CD4-positive, alpha-beta T cell treated with Interleukin-17A for 1 hour (primary cell): Measurements from ENCODE around the gene PTAR1.
"Not testable (repeated sequence)": the region's sequence is repeated elsewhere in the genome, so short reads cannot be mapped to it uniquely, and the experiment has no call there.

ENCODE experiments used
- DNase-seq: peaks from one replicate; pipeline ENCODE4 v3.0.0-alpha.2; 2020

PTAR1 gene, protein sequence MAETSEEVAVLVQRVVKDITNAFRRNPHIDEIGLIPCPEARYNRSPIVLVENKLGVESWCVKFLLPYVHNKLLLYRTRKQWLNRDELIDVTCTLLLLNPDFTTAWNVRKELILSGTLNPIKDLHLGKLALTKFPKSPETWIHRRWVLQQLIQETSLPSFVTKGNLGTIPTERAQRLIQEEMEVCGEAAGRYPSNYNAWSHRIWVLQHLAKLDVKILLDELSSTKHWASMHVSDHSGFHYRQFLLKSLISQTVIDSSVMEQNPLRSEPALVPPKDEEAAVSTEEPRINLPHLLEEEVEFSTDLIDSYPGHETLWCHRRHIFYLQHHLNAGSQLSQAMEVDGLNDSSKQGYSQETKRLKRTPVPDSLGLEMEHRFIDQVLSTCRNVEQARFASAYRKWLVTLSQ

DNA sequence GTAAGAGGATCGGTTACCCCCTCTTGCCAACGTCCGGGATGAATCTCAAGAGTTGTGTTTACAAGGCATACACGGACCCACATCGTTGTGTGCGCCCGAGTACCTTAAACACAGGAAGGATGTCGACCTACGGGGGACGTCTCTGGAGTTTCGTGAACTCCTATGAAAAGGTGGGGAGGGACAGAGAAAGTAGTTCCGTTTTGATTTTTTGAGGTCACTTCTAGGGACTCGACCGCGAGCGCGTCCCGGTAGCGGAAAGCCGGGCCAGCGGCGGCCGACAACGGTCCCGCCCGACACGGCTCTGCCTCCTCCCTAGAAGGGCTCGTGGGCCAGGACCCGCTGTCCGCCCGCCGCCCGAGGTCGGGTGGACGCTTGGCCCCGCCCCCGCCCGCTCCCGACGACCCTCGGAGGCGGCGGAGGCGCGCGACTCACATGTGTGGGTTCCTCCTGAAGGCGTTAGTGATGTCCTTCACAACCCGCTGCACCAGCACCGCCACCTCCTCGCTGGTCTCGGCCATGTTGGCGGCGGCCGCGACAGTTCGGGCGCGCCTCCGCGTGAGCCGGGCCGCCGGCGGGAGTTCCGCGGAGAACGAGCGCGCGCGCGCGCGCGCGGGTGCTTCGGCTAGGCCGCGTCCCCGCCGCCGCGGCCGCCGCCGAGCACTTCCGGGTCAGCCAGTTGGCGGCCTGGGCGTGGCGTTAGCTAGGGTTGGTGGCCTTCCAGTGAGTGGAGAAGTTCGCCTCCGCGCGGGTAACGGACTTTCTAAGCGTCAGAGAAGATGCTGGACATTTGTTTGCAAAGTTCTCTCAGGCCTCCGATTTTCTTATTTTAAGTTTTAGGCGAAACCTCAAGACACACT is at the start of gene PTAR1:
PTAR1 (minus strand) TSS at position 591 of the 857 bp plus-strand sequence; CDS start at position 518, 73 bp downstream.
- peak; percentile 89 for DNase-seq

DNA sequence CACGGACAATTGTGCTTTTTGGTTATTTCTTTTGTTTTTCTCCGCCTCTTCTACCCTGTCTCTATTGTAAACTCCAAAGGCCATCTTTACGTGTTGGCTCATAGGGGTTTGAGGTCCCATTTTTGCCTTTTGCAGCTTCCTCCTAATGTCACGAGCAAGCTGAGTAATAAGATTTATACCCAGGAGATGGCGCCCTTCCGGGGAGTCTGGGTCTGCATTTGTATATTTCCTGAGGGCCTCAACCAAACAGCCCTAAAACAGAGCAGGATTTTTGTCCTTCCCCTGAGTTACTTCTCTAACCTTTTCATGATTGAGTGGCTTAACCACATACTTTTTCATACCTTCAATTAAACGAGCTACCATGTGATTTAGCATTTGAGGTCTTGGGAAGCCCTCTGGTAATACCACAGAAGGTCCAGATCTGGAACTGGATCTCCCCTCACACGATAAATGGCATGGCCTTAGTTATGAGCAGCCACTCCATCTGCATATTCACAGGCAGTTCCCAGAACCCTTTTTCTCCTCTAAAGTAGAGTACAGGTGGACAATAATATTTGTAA is 49.6 kb upstream of the PTAR1 start:
- peak; percentile 25 for DNase-seq

DNA sequence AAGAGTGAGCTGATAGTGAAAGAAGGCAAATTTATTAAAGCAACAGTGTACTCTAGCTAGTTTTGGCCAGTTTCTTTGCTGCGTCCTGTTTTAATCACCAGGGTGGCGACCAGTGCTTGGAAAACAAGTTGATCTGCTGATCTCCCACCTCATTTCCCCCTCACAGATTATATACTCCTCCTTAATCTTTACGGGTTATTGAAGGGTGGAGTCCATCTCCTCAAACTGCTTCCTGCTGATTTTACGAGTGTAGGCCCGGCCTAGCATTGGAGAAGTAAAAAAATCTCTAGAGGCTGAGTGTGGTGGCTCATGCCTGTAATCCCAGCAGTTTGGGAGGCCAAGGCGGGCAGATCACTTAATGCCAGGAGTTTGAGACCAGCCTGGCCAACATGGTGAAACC is 46.8 kb upstream of the PTAR1 start:
- no peak for DNase-seq

DNA sequence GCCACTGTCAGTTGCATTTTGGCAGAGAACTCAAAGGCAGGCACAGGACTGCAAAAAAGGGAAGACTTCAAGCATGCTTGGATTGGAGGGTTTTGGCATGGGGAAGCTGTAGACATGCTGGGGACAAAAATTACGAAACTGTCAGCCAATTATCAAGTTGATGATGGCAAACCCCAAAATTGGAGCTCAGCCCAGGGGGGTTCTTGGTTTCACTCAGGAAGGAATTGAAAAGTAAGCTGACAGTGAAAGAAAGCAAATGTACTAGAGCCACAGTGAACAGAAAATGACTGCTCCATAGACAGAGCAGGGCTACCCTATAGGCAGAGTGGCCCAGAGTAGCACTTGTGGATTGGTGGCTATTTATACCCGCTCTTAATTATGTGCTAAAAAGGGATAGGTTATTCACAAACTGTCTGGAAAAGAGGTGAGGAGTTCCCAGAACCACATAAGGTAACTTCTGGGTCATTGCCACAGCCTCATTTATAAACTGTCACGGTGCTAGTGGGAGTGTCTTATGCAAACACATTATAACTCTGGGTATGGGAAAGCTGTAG is 46.2 kb upstream of the PTAR1 start:
- DNase-seq: no peak

DNA sequence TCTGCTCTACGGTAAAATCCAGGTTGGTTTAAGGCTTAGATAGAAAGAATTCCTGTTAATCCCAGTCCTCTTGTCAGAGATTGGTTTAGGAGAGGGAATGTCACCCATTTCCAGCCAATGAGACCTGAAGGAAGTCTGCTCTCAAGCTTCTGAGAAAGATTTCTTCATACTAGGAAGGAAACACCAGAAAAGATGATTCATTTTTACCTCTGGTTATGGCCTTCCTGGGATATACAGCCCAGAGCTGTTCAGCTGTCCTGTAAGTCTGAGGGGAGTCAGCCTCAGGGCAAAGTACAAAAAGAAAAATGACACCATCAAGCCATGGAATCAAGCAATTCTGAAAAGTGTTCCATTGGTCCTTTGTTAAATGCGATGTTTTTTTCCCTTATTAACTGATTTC is 42.2 kb upstream of the PTAR1 start:
- DNase-seq: no peak

DNA sequence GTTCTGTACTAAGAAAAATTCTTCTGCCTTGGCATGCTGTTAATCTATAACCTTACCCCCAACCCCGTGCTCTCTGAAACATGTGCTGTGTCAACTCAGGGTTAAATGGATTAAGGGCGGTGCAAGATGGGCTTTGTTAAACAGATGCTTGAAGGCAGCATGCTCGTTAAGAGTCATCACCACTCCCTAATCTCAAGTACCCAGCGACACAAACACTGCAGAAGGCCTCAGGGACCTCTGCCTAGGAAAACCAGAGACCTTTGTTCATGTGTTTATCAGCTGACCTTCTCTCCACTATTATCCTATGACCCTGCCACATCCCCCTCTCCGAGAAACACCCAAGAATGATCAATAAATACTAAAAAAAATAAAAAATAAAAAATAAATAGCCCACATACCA is 40.2 kb upstream of the PTAR1 start:
- not testable (repeated sequence) for DNase-seq

DNA sequence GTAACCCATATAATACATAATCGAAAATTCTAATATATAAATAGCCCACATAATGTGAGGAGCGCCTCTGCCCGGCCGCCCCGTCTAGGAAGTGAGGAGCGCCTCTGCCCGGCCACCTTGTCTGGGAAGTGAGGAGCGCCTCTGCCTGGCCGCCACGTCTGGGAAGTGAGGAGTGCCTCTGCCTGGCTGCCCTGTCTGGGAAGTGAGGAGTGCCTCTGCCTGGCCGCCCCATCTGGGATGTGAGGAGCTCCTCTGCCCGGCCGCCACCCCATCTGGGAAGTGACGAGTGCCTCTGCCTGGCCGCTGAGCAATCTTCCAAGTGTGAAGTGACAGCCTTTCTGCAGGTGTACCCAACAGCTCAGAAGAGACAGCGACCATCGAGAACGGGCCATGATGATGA is 39.7 kb upstream of the PTAR1 start:
- DNase-seq: not testable (repeated sequence)

DNA sequence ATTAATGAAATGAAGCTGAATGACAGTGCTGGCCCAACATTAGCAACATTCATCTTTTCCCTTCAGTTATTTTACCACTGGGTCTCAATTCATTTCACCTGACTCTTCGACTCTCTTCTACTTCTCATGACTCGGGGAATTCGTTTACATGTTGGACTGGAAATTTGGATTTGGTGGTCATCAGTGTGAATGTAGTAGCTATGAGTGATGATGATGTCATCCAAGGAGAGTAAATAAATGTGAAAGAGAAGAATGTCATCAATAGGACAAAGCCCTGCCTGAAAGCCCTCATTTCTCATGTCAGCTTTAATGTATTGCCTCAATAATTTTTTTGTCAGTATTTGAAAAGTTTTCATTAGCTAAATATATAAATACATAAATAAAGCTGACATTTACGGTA is 38.9 kb upstream of the PTAR1 start:
- DNase-seq: no peak

DNA sequence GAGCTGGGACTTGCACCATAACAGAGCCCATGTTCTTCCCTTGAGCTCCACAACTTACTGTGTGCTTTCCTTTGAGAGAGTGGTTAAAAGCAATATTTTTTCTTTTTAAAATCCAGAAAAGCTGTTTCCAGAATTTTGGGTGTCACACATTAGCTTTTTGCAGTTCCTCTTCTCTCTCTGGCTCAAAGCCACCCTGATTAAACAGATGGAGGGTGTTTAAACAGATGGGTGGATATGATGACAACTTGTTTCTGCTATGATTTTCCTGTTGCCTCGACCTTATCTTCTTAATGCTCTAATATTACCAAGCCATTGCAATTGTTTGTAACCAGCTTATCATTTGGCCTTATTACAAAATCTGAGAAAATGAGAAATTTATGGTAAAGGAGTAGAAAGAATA is 37.9 kb upstream of the PTAR1 start:
- DNase-seq: no peak

DNA sequence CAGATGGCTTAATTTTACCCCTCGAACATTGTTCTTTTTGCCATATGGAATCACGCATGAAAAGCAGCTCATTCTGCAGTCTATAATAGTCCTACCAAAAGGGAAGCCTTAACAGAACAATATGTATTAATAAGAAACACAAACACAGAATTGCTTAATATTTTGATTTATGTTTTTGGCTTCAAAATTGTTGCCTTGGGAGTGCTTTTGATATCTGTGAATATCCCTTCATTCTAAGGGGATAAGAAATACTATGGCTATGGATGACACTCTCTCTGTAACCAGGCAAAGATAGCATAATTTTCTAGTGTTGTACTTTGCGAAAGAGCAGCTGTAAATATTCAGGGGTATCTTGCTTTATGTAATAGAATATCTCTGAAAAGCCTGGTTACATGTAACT is 34.5 kb upstream of the PTAR1 start:
- DNase-seq: no peak

DNA sequence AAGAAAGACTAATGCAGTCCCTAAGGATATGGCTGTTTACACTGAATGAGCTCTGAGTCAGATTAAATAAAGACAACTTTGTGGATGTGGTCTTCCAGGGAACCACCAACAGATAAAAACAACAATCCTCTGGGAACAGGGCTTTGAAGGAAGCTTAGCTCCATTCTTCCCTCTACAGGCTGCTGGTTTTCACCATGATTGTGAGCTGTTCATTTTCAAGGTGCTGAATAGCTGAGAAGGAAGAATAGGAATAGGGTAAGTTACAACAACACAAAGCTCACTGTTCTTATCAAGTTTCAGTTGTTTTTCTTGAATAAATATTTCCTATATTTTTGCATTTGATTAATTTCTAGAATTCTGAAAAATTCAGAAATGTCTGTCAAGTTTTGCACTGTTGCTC is 25.9 kb upstream of the PTAR1 start:
- DNase-seq: no peak

DNA sequence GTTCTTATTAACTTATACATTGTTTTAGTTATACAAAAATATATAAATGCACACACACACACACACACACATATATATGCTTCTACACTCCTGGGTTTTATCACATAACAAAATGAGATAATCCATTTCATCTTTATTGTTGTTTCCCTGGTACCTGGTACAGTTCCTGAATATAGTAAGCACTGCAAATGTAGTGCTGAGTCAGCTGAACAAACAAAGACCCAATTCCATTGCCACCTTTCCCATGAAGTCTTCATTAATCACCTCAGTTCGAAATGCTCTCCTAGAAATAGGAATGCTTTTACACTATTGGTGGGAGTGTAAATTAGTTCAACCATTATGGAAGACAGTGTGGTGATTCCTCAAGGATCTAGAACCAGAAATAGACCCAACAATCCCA is 13.4 kb upstream of the PTAR1 start:
- no peak for DNase-seq

DNA sequence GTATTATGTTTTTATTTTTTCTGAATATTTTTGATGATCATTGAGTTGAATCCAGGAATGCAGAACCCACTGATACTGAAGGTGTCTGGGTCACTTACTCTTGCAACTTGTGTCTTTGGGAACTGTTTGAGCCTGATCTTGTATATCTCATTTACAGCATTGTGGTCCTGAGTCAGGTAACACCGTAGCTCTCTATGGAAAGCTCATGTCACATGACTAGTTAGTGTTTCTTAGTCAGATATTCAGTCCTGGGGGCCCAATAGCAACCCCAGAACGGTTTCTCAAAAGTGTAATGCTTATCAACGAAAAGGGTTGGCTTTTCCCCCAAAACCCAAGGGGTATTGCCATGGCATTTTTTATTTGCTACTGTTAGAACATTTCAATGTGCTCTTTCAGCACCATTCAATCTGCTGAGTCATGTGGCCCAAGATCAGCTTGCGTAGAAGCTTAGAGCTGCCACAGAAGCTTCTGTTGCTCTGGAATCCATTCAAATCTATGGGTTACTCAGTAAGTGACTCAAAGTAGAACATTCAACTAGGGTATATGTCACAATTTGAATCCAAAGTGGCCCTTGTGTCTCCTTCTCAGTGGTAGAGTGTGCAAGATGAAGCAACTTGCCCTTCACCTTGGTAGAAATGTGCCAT is 12.1 kb upstream of the PTAR1 start:
- no peak for DNase-seq

DNA sequence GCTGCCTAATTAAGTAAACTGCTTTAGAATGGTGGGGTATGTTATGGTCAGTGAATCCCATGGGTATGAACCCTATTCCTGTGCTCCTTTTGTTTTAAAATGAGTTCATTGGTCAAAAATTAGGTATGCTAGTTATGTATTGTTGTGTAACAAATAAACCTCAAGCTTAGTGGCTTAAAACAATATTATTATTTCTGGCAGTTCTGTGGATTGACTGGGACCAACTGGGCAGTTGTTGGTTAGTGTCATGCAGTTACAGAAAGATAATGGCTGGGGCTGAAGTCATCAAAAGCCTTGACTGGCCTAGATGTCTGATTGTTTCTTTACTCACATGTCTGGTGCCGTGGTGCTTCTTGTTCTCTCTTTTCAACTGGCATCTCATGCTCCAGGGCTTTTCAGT is 8.9 kb upstream of the PTAR1 start:
- DNase-seq: no peak

DNA sequence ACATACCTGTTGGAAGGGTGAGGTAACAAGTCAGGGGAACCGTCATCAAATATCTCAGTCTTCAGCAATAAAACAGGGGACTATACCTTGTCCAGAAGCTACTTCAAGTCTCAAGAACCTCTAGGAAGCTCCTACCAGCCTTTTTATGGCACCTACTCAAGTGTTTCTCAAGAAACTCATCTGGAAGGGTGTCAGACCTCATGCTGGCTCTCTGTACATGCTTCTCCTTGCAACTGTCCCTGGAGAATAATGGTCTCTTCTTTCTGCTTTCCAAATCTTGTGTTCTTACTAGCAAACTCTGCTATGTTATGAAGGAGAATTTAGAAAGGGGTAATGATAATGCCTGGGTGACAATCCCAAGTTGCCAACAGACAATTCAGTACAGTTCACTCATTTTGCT is 8.3 kb upstream of the PTAR1 start:
- no peak for DNase-seq

DNA sequence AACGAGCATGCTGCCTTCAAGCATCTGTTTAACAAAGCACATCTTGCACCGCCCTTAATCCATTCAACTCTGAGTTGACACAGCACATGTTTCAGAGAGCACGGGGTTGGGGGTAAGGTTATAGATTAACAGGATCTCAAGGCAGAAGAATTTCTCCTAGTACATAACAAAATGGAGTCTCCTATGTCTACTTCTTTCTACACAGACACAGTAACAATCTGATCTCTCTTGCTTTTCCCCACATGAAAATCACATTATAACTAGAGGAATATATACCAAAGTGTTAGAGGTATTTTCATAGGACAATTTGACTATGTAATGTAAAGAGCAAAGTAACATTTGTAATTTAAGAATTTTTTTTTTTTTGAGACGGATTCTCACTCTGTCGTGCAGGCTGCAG is 4.1 kb upstream of the PTAR1 start:
- DNase-seq: not testable (repeated sequence)

DNA sequence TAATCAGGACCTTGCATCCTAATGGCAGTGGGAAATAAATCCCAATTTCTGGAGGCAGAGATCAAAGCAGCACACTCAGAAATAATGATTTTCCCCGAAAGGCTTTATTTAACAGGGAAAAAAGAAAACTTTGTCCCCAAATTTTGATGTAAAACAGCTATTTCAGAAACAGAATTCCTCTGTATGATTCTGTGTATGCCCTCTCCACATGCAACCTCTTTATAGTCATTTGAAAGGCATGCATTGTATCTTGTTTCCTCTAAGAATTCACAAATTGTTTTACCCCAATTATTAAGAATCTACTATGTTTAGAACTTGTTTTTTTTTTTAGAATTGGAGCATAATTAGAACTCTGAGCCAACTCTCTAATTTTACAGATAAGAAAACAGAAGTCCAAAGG is 2.7 kb upstream of the PTAR1 start:
- DNase-seq: no peak

DNA sequence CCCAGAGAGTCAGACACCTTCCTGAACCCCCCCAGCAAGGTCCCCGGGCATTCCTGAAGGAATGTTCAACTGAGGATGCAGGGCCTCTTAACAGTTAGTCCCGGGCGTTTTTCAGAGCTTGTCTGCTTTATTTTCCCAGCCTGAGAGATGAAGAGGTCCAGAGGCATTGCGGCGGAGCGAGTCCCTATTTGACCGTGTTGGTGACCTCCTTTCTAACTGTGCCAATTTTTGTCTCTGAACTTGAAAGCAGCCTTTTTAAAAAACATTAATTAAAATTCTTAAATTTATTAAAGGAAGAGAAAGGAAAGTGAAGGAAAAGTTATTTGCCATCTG is 433 bp upstream of the PTAR1 start:
- no peak for DNase-seq

DNA sequence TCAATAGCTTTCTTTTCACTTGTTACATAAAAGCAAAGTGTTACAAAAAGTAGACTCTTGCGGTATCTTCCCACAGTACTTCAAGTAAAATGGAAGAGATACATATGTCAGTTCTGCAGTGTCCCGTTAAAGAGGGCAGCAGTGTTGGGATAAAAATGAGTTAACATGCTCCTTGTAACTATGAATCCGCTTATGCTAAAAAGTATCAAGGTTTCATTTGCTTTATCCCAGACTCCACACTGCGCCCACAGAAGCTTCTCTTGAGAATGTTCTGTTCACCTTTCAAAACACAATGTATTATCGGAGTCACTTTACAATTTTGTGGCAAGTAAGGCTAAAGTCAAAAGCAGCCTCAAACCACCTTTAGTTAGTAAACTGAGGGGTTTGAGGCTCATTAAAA is 790 bp downstream of the PTAR1 start:
- no peak for DNase-seq

DNA sequence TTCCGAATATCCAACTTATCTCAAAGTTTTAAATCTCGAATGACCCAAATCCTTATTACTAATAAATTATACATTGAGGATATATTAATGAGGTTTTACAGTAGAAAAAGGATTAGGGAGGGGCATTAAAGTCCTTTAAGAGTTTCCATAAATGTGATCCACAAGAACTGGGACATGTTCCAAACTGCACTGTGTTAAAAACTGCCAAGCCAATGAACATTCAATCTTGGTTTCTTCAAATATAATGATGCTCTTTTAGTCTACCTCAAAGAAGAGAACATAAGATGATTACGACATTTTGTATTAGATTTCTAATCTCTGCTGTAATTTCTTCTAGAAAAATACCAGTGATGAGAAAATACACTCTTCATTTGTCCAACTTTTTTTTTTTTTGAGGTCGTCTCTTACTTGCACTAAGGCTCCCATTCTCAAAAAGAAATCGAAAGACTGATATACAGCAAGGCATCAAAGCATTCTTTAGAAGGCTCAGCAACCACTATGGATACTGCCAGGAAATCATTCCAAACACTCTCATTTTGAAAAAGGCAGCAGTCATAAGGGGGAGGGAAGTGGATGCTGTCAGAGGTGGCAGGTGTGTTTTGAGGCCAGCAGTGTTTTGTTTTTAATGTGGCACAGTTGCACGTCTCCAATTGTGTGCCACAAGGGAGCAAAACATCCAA is 1.7 kb downstream of the PTAR1 start:
- DNase-seq: no peak

DNA sequence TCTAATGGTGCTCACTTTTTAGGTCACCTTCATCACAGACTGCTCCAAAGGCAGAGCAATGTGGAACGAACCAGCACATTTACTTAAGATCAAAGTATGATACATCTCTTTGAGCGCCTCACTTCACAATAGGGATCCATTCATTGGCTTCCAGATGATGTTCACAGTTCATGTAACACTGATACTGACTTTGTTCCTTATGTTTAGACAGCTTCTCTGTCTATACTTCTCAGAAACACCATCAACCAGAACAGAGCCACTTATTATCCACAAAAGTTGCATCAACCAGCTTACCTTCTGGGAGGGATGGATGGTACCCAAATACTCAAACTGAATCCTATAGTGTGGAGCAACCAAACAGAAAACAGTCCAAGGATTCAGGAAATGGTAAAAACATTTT is 4.6 kb downstream of the PTAR1 start:
- DNase-seq: no peak

DNA sequence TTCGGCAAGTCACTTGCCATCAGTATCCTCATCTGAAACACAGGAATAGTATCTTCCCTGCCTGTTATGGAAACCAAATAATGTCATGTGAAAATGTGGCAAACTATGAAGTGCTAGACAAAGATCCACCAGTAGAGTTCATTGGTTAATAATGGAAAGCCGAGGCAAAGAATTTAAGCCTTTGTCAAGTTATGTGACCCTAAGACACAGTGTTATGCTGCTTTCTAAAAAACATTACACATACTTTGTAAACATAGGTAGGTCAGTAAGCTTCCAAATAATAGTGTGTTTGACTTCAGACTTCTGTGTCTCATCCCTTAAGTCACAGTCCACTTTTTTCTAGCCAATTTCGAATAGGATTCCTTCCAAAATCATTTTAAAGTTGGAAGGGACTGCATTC is 6.0 kb downstream of the PTAR1 start:
- no peak for DNase-seq

DNA sequence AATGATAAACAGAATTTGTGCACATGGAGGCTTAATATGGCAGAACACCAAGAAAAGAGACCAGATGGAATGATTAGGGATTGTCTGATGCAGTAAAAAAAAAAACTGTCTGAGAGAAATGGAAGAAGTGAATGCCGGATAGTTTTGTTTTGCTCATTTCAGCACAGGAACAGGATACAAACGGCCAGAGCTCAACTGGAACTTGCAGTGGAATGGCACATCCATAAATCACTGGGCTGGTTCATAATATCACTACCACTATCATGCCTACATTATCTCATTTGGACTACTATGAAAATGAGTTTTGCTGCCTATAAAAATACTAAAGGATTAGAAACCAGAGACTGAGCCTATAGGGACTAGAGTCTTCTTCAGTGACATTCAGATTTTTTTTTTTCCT is 9.7 kb downstream of the PTAR1 start:
- DNase-seq: no peak
